HT-29 (cell line): ENCODE results near the gene PDE6G. TPM values are rescaled to one million over a fixed set of nuclear protein-coding genes. Genes with fewer than 3 reads are reported as not detected.
"Not testable (repeated sequence)": the region's sequence is repeated elsewhere in the genome, so short reads cannot be mapped to it uniquely, and the experiment has no call there.

ENCODE experiments used
- DNase-seq: peaks from one replicate; pipeline ENCODE4 v3.0.0-alpha.2; 2015; ENCODE audit warnings: low spot score
- small RNA-seq: library from RNA; depleted of rRNA; stranded (forward); fragments of <200 nt; gene quantifications from one replicate; pipeline ENCODE3, GENCODE V24; 2014
- total RNA-seq: library from RNA; depleted of rRNA; stranded (reverse); fragments of >200 nt; shearing (Covaris generic); gene quantifications from 2 replicates; pipeline ENCODE4 v1.2.3, GENCODE V29; 2014; rRNA removed

Gene PDE6G
- total RNA-seq, 1 experiment from 2014 or later: not detected

DNA sequence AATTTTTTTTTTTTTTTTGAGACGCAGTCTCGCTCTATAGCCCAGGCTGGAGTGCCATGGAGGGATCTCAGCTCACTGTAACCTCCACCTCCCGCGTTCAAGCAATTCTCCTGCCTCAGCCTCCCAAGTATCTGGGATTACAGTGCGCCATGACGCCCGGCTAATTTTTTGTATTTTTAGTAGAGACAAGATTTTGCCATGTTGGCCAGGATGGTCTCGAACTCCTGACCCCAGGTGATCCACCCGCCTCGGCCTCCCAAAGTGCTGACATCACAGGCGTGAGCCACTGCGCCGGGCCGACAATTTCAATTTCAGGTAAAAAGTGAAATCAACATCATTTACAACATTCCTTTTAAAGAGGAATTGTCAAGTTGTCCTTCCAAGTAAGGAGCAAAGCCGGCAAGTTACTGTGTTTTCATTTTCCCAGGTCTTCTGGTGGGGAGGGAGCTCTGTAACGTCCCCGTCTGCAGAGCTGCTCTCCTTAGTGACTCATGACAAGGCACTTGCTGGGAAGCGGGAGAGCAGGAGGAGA lies 20.3 kb downstream of the PDE6G start:
- DNase-seq: no peak

DNA sequence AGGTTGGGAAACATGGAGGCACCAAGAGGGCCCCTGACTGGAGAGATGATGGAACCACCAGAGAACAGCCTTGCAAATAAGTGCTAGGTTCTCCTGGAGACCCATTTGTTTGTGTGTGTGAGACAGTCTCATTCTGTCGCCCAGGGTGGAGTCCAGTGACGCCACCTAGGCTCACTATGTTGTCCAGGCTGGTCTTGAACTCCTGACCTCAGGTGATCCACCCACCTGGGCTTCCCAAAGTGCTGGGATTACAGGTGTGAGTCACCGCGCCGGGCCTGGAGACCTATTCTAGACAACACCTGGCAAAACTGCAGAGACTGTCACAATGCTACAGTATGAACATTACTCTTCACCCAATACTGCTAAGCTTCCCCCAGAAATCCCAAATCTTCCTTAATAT lies 20.9 kb downstream of the PDE6G start:
- DNase-seq: peak; percentile 58

DNA sequence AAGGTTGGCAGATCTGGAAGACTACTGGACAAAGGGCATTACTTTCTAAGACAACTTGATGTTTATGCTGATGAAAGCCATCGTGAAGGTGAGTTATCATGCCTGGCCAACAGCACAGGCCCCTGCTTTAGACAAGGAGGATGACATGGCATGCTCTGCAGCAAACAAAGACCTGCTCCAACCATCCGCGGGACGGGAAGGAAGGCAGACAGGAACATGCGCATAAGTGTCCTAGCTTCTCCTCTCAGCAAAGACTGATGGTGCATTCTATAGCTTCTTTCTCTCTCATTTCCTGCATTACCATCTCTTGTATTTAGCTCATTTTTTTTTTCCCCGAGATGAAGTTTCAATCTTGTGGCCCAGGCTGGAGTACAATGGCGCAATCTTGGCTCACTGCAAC lies 24.9 kb downstream of the PDE6G start:
- no peak for DNase-seq

DNA sequence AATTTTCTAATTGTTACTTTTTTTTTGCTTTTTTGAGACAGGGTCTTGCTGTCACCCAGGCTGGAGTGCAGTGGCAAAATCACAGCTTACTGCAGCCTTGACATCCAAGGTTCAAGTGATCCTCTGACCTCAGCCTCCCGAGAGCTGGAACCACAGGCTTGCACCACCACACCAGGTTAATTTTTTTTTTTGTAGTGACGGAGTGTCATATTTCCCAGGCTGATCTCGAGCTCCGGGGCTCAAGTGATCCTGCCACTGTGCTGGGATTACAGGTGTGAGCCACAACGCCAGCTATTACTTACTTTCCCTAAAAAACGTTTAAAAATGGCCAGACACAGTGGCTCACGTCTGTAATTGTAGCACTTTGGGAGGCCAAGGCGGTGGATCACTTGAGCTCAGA lies 26.1 kb downstream of the PDE6G start:
- DNase-seq: no peak

DNA sequence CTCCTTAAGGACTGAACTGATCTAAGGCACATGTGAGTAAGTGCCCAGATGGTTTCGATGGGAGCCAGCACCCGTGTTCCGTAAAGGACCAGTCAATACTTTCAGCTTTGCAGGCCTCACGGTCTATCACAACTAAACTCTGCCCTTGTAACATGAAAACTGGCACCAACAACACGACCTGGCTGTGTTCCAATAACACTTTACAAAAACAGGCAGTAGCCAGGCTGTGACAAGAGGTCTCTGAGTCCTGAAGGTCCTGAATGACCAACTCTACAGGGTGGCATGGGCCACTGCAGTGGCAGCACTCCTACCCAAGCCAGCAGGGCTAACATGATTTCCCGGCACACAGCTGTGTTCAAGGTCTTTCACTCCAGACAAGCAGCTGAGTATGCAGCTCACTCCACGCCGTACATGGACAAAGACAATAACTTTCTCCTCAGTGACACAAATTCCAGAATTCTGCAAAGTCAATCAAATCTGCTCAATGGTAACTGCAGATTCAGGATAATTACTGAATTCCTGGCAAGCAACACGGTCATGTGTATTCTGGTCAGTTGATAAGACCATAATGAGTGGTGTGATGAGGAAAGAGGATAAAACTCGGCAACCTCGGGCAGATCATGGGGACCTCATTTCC lies 34.7 kb downstream of the PDE6G start:
- DNase-seq: no peak

DNA sequence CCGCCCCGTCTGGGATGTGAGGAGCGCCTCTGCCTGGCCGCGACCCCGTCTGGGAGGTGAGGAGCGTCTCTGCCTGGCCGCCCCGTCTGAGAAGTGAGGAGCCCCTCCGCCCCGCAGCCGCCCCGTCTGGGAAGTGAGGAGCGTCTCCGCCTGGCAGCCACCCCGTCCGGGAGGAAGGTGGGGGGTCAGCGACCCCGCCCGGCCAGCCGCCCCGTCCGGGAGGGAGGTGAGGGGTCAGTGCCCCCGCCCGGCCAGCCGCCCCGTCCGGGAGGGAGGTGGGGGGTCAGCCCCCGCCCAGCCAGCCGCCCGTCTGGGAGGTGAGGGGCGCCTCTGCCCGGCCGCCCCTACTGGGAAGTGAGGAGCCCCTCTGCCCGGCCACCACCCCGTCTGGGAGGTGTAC lies 38.0 kb downstream of the PDE6G start:
- DNase-seq: not testable (repeated sequence)

DNA sequence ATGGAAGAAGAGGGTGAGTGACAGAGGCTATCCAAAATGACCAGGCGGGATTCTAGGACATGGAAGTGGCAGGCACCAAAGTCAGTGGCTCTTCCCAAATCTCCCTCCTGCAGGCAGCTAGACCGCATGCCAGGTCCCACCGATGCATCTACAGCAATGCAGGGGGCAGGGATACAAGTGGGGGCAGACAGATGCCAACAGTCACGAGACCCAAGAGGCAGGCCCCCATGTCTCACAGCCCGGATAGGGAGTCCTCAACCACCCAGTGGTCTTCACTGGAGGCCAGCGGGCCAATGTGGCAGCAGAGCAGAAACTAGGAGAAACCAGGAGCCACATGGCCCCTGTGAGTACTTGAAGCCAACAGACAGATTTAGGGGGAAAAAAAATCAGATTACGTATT lies 39.5 kb downstream of the PDE6G start:
- no peak for DNase-seq

DNA sequence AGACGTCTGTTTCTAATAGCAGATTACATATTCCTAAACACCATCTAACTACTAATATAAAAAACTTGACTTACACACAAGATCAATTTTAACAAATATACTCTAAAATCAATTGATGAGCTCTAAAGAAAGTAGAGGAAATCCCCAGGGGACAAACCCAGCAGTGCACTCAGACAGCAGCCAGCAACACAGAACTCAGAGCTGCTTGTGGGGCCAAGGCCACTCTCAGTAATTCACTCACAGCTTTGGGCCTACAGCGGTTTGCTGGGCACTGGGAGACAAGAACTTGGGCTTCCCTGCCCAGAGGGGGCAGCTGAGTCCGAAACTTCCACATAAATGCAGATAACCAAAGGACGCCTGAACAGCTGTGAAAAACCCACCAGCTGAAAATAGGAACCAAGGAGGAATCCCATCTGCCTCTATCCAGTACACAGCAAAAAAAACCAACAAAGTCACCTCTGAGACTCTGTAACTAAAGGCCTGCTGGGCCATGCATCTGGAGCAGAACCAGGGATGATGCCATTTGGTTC lies 40.9 kb downstream of the PDE6G start:
- DNase-seq: no peak

DNA sequence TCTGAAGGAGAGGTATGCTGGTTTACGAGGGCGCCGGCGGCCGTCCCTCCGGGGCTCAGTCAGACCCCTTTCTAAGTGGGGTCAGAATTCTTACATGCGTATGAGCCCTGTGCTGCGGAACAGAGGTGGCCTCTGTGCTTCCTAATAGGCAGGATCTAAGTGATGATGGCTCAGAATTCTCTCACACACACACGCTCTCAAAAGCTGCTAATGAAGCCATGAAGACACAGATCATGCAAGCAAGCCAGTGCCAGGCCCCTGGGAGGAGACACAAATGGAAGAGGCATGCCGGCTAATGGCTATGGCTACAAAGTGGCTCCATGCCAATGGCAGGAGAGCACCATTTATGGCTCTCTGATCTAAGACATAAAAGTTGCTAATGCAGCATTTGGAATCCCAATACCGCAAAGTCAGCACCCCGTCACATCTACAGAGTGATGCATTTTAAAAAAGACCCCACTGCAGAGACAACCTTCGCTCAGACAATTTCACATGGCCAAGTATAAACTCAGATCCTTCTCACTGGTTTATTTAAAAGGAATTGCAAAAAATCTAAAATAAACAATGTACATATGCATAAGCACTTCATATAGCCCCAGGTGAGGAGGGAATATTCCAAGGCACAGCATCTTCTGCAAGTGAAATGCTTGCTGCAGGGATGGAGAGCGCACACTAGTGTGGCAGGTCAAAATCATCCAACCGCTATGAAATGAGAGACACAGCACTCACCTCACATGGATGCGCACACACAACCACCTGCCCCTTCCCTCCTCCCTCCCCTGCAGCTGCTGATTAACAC lies 44.0 kb downstream of the PDE6G start:
- no peak for DNase-seq

DNA sequence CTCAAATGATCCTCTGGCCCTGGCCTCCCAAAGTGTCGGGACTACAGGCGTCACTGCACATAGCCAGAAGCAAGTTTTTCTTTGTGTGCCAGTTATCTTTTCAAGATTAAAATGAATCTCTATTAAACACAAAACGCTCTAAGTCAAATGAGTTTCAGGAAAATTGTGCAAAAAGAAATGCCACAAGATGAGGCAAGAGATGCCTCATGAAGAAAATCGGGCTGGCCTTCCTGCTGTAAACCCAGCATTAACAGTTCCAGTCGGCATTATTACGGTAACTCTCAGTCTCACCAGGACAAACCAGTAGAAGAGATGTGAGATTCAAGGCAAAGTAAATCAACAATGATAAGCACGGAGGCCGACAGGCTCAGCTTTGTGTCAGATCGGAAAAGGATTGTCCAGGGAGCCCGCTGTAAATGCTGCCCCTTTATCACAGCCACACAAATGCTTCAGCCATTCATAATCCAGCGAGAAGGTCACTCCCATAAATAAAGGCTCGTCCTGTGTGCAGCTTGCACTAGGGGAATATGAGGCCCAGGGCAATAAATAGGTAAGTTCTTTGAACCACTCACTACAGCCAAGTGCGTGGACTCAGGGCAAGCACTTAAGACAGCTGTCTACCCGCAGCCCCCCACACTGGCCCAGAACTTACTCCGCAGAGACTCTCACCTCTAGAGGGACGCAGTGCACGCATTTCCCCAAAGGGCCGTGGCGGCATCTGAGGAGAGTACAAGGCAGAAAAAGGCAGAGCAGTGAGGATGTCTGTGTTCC lies 46.6 kb downstream of the PDE6G start:
- DNase-seq: no peak

DNA sequence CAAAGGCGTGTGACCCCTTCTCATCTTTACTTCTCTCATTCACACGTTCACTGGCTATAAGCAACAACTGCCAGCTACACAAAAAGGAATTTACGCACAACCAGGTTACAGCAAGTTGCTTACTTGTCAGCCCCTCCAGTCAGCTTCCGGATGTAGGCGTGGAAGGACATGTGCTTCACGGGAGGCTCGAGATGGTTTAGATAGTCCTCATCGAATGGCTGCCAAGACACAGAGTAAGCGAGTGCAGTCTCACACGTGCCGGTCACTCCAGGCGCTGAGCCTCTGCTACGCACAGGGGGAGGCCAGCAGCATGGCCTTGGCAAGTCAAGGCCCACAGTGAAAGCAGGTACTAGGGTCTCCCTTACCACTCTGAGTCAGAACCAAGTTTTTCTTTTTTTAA lies 47.7 kb downstream of the PDE6G start:
- DNase-seq: no peak

DNA sequence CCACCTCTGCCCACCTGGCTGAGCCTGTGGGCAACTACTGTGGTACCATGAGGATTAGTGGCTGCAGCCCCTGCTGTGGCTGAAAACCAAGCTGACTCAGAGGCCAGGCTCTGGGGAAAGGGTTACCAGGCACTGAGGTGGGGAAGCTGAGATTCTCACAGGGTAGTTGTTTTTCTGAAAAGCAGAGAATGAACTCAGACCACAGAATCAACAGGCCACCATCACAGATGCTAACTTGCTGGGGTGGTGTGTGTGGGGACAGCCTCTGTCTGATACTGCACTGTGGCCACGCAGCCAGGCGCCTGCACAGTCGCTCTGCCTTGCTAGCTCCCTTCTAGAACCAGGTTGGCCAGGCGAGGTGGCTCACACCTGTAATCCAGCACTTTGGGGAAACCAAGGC lies 48.3 kb downstream of the PDE6G start:
- DNase-seq: no peak

DNA sequence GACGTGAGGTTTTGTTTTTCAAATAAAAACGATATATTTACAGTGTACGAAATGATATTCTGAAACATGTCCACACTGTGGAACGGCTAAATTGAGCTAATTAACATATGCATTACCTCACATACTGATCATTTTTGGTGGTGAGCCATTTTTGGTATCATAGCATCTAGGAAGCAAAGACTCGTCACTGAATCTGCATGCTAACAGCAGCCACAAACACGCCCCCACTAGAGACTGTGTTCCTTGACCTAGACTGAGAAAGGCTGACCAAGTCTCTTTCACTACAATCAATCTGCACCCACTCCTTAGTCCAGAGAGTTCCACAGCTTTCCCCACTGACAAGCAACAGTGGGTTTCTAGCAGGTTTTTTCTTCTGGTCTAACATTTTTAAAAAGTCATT lies 48.9 kb downstream of the PDE6G start:
- DNase-seq: no peak

DNA sequence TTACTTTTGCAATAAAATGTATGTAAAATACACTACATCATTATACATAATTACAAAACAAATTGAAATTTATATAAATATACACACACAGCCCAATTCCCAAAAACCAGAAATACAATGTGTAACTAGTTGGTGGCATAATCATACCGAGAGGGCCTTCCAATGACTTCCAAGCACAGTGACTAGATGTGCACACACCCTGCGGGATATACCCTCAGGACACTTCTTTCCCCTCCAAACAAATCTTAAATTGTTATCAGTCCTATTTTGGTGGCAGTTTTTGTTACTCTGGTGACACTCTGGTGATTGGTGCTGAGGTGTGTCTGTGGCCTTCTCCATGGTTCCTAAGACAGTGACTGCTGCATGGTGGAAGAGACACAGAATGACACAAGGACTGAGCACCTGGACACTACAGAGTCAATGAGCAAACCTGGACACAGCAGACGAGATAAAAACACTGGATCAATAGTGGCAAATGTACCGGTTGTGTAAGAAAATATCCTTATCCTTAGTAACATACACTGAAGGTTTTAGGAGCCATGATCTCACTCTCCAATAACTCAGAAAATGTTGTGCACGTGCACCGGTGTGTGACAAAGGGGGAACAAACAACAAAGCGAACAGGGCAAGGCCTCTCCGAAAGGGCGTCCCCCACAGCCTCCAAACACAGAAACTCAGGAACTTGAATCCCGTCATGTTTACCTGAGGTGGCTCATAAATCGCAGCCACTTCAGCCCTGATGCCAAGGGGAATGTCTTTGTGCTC lies 52.3 kb downstream of the PDE6G start:
- no peak for DNase-seq

DNA sequence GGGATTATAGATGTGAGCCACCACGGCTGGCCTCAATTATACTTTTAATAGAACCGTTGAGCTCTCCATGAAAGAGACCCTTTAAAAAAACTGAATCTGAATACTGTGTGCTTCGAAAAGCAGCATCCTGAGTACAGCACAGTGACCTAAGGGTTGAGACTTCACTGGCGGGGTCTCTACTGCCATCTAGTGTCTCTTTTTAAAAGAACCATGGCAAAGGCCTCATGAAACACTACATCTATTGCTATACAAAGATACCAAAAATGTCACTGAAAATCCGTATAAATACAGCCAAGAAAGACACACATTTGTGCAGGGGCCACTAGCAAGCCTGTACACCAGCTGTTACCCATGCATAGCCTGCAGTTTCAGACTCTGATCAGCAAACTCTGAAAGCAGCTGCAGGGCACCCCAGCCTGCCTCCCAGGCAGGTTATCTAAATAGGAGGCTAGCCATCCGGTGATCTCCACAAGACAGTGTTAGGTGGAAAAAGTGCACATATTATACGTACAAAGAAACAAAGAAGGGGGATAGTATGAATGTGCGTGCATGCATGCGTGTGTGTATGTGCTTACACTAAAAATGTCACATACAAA lies 54.7 kb downstream of the PDE6G start:
- DNase-seq: peak; percentile 75

Small RNAs within 50 kb of the gene (small RNA-seq; reads per million reads assigned to genes)
- gene MIR6786: not detected

Other genes starting within 250 kb of the PDE6G start
- gene ACTG1, start 143.7 kb downstream of the PDE6G start, total RNA-seq: 3,401 and 4,670 TPM in 2 replicates
- 4.3 and 4.7 TPM in 2 replicates for gene FSCN2, start 128.2 kb downstream of the PDE6G start, total RNA-seq
- gene FAAP100, start 104.2 kb downstream of the PDE6G start, total RNA-seq: 67.5 and 70.9 TPM in 2 replicates
- gene NPLOC4, start 19.4 kb downstream of the PDE6G start, total RNA-seq: 81.9 and 94.2 TPM in 2 replicates
- gene TSPAN10, start 19.3 kb downstream of the PDE6G start, total RNA-seq: 0.10 and 0.29 TPM in 2 replicates
- gene OXLD1, start 10.1 kb upstream of the PDE6G start, total RNA-seq: 97.8 and 104 TPM in 2 replicates
- gene CCDC137, start 10.2 kb upstream of the PDE6G start, total RNA-seq: 33.8 and 33.9 TPM in 2 replicates
- gene ARL16, start 27.3 kb upstream of the PDE6G start, total RNA-seq: 36.5 and 39.7 TPM in 2 replicates
- 177 and 183 TPM in 2 replicates for gene HGS, start 27.5 kb upstream of the PDE6G start, total RNA-seq
- gene MRPL12, start 46.8 kb upstream of the PDE6G start, total RNA-seq: 72.5 and 88.4 TPM in 2 replicates
- gene SLC25A10, start 55.7 kb upstream of the PDE6G start, total RNA-seq: 199 and 209 TPM in 2 replicates
- gene GCGR, start 147.6 kb upstream of the PDE6G start, total RNA-seq: 0.71 and 2.2 TPM in 2 replicates
- 159 and 160 TPM in 2 replicates for gene MCRIP1, start 176.7 kb upstream of the PDE6G start, total RNA-seq
- 2.4 and 3.0 TPM in 2 replicates for gene PPP1R27, start 178.5 kb upstream of the PDE6G start, total RNA-seq
- gene P4HB, start 204.0 kb upstream of the PDE6G start, total RNA-seq: 1,172 and 1,253 TPM in 2 replicates
- gene ARHGDIA, start 214.8 kb upstream of the PDE6G start, total RNA-seq: 312 and 331 TPM in 2 replicates
- 482 and 502 TPM in 2 replicates for gene ALYREF, start 235.0 kb upstream of the PDE6G start, total RNA-seq
- 222 and 256 TPM in 2 replicates for gene ANAPC11, start 235.2 kb upstream of the PDE6G start, total RNA-seq
- 2.4 and 3.2 TPM in 2 replicates for gene NPB, start 245.7 kb upstream of the PDE6G start, total RNA-seq